HG03457 (cell line): ENCODE data around the gene CRIP1.

Experiments used
- ATAC-seq: cut with Tn5 transposase; IDR thresholded peaks from one replicate; pipeline ENCODE4 v1.9.1; 2021; ENCODE audit warnings: moderate number of reproducible peaks; ENCODE audit not compliant: unreplicated experiment

The CRIP1 gene

DNA sequence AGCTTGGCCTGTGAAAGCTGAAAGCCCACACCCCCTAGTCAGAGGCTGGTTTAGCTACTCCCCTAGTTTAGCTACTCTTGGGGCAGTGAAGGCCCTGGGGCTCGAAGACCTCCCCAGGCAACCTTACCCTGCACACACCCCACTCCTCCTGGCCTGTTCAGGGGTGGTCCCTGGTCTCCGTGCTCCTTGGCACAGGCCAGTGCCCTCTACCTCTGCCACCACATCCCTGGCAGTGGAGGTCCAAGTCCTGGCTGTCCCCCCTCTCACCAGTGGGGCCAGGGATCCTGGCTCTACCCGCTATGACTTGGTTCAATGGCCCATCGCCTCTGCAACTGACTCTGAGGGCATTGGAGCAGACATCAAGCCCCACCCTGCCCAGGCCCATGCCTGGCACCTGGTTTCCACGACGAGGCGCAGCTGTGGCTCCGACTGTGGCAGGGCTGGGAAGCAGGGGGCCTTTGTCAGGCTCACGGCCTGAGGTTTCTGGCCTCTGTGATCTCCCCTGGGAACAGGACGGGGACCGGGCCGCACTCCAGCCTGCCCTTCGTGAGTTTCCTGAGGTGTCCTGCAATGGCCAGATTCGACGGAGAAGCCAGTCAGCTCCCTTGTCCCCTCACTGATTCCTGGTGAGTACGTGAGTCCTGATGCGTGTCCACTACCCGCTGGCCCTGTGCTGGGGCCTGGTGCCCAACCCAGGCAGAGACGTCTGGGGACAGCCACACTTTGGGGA, 45.4 kb downstream of the CRIP1 start:
- no peak for ATAC-seq

DNA sequence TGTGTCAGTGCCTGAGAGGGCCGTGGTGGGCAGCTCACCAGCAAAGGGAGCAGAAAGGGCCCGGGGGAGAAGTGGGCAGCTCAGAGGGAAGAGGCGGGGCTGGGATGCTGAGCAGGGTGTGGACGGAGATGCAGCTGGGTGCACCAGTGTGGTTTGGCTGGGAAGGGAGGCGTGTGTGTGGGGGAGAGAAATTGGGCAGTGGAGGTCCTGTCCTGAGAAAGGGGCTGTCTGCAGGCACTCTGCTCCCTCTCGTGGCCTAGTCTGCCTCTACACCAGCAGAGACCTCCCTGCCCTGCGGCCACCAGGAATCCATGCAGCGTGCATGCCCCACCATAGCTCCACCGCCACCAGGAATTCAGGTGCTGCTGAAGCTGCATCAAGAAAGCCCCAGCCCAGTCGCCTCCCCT, 46.1 kb downstream of the CRIP1 start:
- ATAC-seq, result no peak

- no peak for ATAC-seq
Measured at GRCh38 chr14:105533391-105533790, 46.7 kb downstream of the CRIP1 start.

GRCh38 chr14:105533811-105534498, 47.3 kb downstream of the CRIP1 start:
- ATAC-seq, result no peak

DNA sequence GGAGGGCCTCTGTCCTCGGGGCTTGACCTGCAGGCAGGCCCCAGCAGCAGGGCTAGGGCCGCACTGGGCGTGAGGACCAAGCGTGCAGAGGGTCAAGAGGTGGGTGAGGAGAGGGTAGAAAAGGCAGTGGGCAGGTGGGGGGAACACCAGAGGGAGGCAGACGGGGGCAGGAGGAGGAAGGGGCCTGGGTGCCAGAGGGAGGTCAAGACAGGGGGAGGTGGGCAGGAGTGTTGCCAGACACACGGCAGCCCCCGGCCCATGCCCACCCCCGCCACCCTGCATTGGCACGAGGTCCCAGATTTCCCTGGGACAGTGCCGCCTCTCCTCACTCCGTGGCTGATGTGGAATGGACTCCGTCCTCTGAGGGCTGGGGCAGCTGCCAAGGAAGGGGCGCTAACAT, 47.9 kb downstream of the CRIP1 start:
- ATAC-seq, result no peak

DNA sequence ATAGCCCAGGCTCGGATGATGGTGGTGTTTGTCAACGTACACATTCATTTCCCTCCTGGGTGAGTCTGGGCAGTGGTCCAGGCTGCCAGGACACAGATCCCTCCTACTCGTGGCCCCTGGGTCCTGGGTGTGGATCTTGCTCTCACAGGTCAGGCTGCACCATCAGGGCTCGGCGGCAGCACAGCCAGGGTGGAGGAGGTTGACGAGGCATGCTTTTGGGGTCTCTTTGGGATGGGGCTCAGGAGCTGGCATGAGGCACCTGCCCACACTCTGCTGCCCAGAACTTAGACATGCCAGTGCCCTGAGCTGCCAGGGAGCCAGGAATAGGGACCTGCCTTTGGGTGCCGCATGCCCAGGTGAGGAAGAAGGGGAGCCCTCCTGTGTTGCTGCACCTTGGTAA, 49.4 kb downstream of the CRIP1 start:
- no peak for ATAC-seq

DNA sequence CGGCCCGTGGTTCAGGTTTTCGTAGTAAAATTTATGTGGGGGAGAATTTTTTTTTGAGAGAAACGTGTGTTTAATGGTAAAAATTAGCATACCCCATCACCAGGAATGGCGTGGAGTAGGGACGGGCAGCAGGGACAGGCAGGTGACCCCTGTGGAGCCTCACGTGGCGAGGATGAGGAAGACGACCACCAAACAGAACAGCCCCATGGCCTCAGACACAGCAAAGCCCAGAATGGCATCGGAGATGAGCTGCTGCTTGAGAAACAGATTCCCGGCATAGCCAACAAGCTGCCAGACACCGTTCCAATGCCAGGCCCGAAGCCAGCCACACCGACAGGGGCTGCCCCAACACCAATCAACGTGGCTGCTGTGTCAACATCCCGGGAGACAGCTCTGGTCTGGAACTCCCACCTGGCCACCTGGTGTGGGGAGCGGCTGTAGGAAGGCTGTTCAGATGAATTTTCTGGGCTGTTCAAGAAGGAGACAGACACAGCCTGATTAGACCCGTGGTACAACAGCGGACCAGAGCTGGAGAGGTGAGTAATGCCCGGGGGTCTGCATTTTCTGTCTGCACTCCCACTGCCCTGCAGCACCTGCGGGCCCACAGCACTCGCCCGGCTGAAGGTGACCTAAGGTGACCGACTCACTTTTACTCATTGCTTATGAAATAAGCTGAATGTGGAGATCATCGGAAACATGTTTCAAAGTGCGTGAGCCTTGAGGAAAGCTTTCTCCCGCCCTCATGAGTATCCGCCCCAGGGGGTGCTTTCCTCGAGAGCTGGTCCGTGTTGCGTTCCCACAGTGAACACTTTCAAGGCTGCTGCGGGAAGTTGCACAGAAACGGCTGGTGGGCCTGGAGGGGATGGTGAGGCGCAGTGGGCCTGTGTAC, 50.2 kb downstream of the CRIP1 start:
- no peak for ATAC-seq

GRCh38 chr14:105537580-105538474, 51.1 kb downstream of the CRIP1 start:
- no peak for ATAC-seq
